GM12875 (cell line): ENCODE measurements around the gene DPM3.
"Not testable (repeated sequence)": the region's sequence is repeated elsewhere in the genome, so short reads cannot be mapped to it uniquely, and the experiment has no call there.

Experiments used
- H3K4me3 ChIP-seq: one replicate; pipeline ENCODE4 v1.5.1; 2011; ENCODE audit warnings: low read depth, low read length, control low read depth
- TF ChIP-seq, protein P1 (sequence below): IDR thresholded peaks from 2 replicates; pipeline ENCODE4 v1.5.1; 2011; ENCODE audit warnings: low read depth, mild to moderate bottlenecking, control low read depth, inconsistent platforms, low read length, moderate library complexity, borderline replicate concordance; ENCODE audit not compliant: insufficient read depth

The DPM3 gene

GRCh38 chr1:155160128-155160527, 19.8 kb upstream of the DPM3 start:
- H3K4me3 ChIP-seq = no peak overlapping the region
- TF ChIP-seq, protein P1, sequence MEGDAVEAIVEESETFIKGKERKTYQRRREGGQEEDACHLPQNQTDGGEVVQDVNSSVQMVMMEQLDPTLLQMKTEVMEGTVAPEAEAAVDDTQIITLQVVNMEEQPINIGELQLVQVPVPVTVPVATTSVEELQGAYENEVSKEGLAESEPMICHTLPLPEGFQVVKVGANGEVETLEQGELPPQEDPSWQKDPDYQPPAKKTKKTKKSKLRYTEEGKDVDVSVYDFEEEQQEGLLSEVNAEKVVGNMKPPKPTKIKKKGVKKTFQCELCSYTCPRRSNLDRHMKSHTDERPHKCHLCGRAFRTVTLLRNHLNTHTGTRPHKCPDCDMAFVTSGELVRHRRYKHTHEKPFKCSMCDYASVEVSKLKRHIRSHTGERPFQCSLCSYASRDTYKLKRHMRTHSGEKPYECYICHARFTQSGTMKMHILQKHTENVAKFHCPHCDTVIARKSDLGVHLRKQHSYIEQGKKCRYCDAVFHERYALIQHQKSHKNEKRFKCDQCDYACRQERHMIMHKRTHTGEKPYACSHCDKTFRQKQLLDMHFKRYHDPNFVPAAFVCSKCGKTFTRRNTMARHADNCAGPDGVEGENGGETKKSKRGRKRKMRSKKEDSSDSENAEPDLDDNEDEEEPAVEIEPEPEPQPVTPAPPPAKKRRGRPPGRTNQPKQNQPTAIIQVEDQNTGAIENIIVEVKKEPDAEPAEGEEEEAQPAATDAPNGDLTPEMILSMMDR = no peak

GRCh38 chr1:155158991-155159390, 18.7 kb upstream of the DPM3 start:
- TF ChIP-seq, protein P1 = no peak
- H3K4me3 ChIP-seq = no peak overlapping the region

GRCh38 chr1:155155996-155156643, 15.8 kb upstream of the DPM3 start:
- not testable (repeated sequence) for H3K4me3 ChIP-seq

GRCh38 chr1:155145491-155145890, 5.2 kb upstream of the DPM3 start:
- TF ChIP-seq, protein P1 = no peak
- H3K4me3 ChIP-seq = no peak overlapping the region

DNA sequence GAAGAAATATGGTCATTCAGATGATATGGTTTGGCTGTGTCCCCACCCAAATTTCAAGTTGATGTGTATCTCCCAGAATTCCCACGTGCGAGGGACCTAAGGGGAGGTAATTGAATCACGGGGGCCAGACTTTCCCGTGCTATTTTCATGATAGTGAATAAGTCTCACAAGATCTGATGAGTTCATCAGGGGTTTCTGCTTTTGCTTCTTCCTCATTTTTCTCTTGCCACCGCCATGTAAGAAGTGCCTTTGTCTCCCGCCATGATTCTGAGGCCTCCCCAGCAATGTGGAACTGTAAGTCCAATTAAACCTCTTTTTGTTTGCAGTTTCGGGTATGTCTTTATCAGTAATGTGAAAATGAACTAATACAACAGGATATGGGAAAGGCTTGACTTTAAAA, 1.4 kb upstream of the DPM3 start:
- no peak overlapping the region for H3K4me3 ChIP-seq
- TF ChIP-seq, protein P1 = no peak

DNA sequence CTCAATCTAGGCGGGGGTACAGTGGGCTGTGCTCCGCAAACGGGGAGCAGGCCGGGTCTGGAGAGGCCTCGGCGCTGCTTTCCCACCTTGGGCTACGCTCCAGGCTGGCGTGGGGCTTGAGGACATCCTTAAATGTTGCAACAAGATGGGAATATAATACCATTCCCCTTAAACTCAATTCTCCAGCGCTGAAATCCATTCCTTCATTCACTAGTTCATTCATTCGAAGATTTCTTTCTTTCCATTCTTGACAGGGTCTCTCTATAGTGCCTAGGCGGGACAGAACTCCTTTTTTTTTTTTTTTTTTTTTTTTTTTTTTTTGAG, 261 bp upstream of the DPM3 start:
- TF ChIP-seq, protein P1 = no peak
- H3K4me3 ChIP-seq = peak overlapping the region; percentile 93

- TF ChIP-seq, protein P1 = no peak
- peak overlapping the region; percentile 47 for H3K4me3 ChIP-seq
These were observed 3.0 kb downstream of the DPM3 start for GRCh38 chr1:155137154-155137949.
